IMR-90 (cell line): ENCODE data around the gene CTTN. TPM values are rescaled to one million over a fixed set of nuclear protein-coding genes. Genes with fewer than 3 reads are reported as not detected.

ENCODE experiments used
- ATAC-seq: fragments of 200-7000 bp; cut with Tn5 transposase; 2 replicates; pipeline ENCODE4 v1.9.1; 2020; ENCODE audit warnings: low read depth, mild to moderate bottlenecking, moderate library complexity
- BruUV-seq: library from RNA; stranded (reverse); fragments of 400-500 nt; replicated peaks from 2 replicates; lab custom pipeline; 2021; lab: Mats Ljungman, UMichigan
- CTCF ChIA-PET: fragments of 300-600 bp; formaldehyde crosslinking; extraction: SDS; loops from one replicate; lab custom pipeline; 2021; ENCODE audit warnings: antibody characterized with exemption; lab: Yijun Ruan, JAX
- POLR2A ChIA-PET: fragments of 300-600 bp; sonication (Branson Sonifier 250); formaldehyde crosslinking; loops from one replicate; lab custom pipeline; 2022; ENCODE audit warnings: antibody characterized with exemption; ENCODE audit not compliant: unreplicated experiment; lab: Charles Lee
- DNase-seq: peaks from one replicate; pipeline ENCODE4 v3.0.0; 2013
- H2AFZ ChIP-seq: replicated peaks from 2 replicates; pipeline ENCODE3; 2013; ENCODE audit warnings: low read length, mild to moderate bottlenecking; ENCODE audit not compliant: poor library complexity
- H2AK5ac ChIP-seq: 2 replicates; pipeline ENCODE4 v1.6.1; 2013; ENCODE audit warnings: low read depth, low read length, inconsistent platforms
- H2AK9ac ChIP-seq: replicated peaks from 2 replicates; pipeline ENCODE3; 2013; ENCODE audit warnings: mild to moderate bottlenecking, low read depth, low read length, moderate library complexity; ENCODE audit not compliant: poor library complexity
- H2BK120ac ChIP-seq: 2 replicates; pipeline ENCODE4 v1.6.1; 2013; ENCODE audit warnings: low read depth, low read length, inconsistent platforms
- H2BK15ac ChIP-seq: 3 replicates; pipeline ENCODE4 v1.6.1; 2013; ENCODE audit warnings: low read depth, low read length, inconsistent platforms
- H2BK20ac ChIP-seq: 2 replicates; pipeline ENCODE4 v1.6.1; 2013; ENCODE audit warnings: low read depth, mild to moderate bottlenecking, inconsistent platforms, low read length, moderate library complexity
- H2BK5ac ChIP-seq: 2 replicates; pipeline ENCODE4 v1.6.1; 2013; ENCODE audit warnings: mild to moderate bottlenecking, low read depth, low read length, inconsistent platforms; ENCODE audit not compliant: poor library complexity, severe bottlenecking
- H3K14ac ChIP-seq: replicated peaks from 2 replicates; pipeline ENCODE4 v1.6.1; 2013; ENCODE audit warnings: low read depth, low read length, inconsistent platforms
- H3K18ac ChIP-seq: 2 replicates; pipeline ENCODE4 v1.6.1; 2013; ENCODE audit warnings: low read depth, low read length, control low read depth
- H3K23ac ChIP-seq: 2 replicates; pipeline ENCODE4 v1.6.1; 2013; ENCODE audit warnings: low read depth, low read length, inconsistent platforms
- H3K27ac ChIP-seq: 2 replicates; pipeline ENCODE4 v1.5.1; 2013; ENCODE audit warnings: mild to moderate bottlenecking, control low read depth, low read length; ENCODE audit not compliant: insufficient read depth
- H3K27me3 ChIP-seq: 2 replicates; pipeline ENCODE4 v1.6.1; 2013; ENCODE audit warnings: low read length; ENCODE audit not compliant: control insufficient read depth, insufficient read depth
- H3K36me3 ChIP-seq: 2 replicates; pipeline ENCODE4 v1.6.1; 2013; ENCODE audit warnings: low read length, mixed read lengths; ENCODE audit not compliant: control insufficient read depth, insufficient read depth
- H3K4ac ChIP-seq: 2 replicates; pipeline ENCODE4 v1.6.1; 2013; ENCODE audit warnings: low read depth, low read length, inconsistent platforms
- H3K4me1 ChIP-seq: 2 replicates; pipeline ENCODE4 v1.6.1; 2013; ENCODE audit warnings: low read length, mixed read lengths; ENCODE audit not compliant: control insufficient read depth, insufficient read depth
- H3K4me2 ChIP-seq: 2 replicates; pipeline ENCODE4 v1.6.1; 2013; ENCODE audit warnings: low read depth, mild to moderate bottlenecking, control low read depth, low read length, moderate library complexity
- H3K4me3 ChIP-seq: 2 replicates; pipeline ENCODE4 v1.5.1; 2013; ENCODE audit warnings: low read depth, mild to moderate bottlenecking, control low read depth, low read length, moderate library complexity; ENCODE audit not compliant: insufficient read depth
- H3K56ac ChIP-seq: 2 replicates; pipeline ENCODE4 v1.6.1; 2013; ENCODE audit warnings: low read length, inconsistent platforms; ENCODE audit not compliant: insufficient read depth; ENCODE audit errors: extremely low read depth
- H3K79me1 ChIP-seq, 2 experiments: 2 replicates each; pipeline ENCODE4 v1.6.1; 2013; ENCODE audit warnings: low read length in 2 of 2, inconsistent platforms in 1 of 2, low read depth in 1 of 2
- H3K9ac ChIP-seq: 2 replicates; pipeline ENCODE4 v1.6.1; 2013; ENCODE audit warnings: low read depth, low read length, control low read depth
- H3K9me1 ChIP-seq: 2 replicates; pipeline ENCODE4 v1.6.1; 2013; ENCODE audit warnings: low read length, inconsistent platforms; ENCODE audit not compliant: insufficient read depth
- H3K9me3 ChIP-seq: 2 replicates; pipeline ENCODE4 v1.6.1; 2013; ENCODE audit warnings: low read length; ENCODE audit not compliant: control insufficient read depth, insufficient read depth
- H4K20me1 ChIP-seq: 2 replicates; pipeline ENCODE4 v1.6.1; 2013; ENCODE audit warnings: low read length, inconsistent platforms; ENCODE audit not compliant: insufficient read depth
- H4K5ac ChIP-seq: 2 replicates; pipeline ENCODE4 v1.6.1; 2013; ENCODE audit warnings: mild to moderate bottlenecking, low read depth, low read length, control low read depth
- H4K8ac ChIP-seq, 2 experiments: 2 replicates each; pipeline ENCODE4 v1.6.1; 2013; ENCODE audit warnings: low read depth in 2 of 2, low read length in 2 of 2, control low read depth in 1 of 2, inconsistent platforms in 1 of 2
- H4K91ac ChIP-seq: 2 replicates; pipeline ENCODE4 v1.6.1; 2013; ENCODE audit warnings: low read depth, low read length, inconsistent platforms; ENCODE audit not compliant: insufficient read depth
- CEBPB ChIP-seq: IDR thresholded peaks from 2 replicates; pipeline ENCODE4 v1.6.1; 2012; ENCODE audit warnings: low read depth, low read length, improper control_type of control experiment
- MAFK ChIP-seq: IDR thresholded peaks from 2 replicates; pipeline ENCODE4 v1.6.1; 2012; ENCODE audit warnings: low read depth, low read length, improper control_type of control experiment
- MXI1 ChIP-seq: IDR thresholded peaks from 2 replicates; pipeline ENCODE4 v1.6.1; 2012; ENCODE audit warnings: low read depth, mild to moderate bottlenecking, low read length, moderate library complexity, borderline replicate concordance
- SMC3 ChIP-seq: fragments of 150-350 bp; IDR thresholded peaks from 2 replicates; pipeline ENCODE4 v1.6.1; 2016; ENCODE audit warnings: low read depth, mild to moderate bottlenecking, antibody characterized with exemption, low read length, moderate library complexity
- WGBS, 2 experiments: methylation state at CpG; one replicate each; pipeline versions ENCODE4 v1.1.5 to v1.1.7; 2013; ENCODE audit warnings: missing lambda C conversion rate in 2 of 2; ENCODE audit not compliant: insufficient read length in 1 of 2; ENCODE audit errors: extremely low coverage in 2 of 2; 5-methylcytosine and 5-hydroxymethylcytosine counted together
- dilution Hi-C: fragments of 300-500 bp; cut with HindIII; formaldehyde crosslinking; loops from one replicate; pipeline ENCODE4 v1.14.3; 2018; ENCODE audit warnings: low sequenced_read_pairs; ENCODE audit not compliant: unreplicated experiment
- in situ Hi-C: fragments of 300-500 bp; cut with MboI; formaldehyde crosslinking; loops from 3 replicates; pipeline ENCODE4 v1.14.3; 2019; ENCODE audit warnings: low sequenced_read_pairs, inconsistent platforms, mixed read lengths
- intact Hi-C: fragments of 100-400 bp; cut with micrococcal nuclease; formaldehyde crosslinking; loops from 2 replicates; pipeline ENCODE4 v1.10.0; 2022
- polyA plus RNA-seq, 3 experiments: library from polyadenylated mRNA; depleted of rRNA; stranded (reverse); fragments of >200 nt; gene quantifications; 2 replicates each; pipeline ENCODE4 v1.2.3, GENCODE V29; 2012; ENCODE audit warnings: low replicate concordance in 1 of 3
- total RNA-seq: library from RNA; depleted of rRNA; stranded (reverse); fragments of >200 nt; gene quantifications from 2 replicates; pipeline ENCODE4 v1.2.3, GENCODE V29; 2012

The CTTN gene
- total and polyA plus RNA-seq, 2 of the 4 experiments (the other 2 are of a cell fraction), result 287 to 296 TPM

DNA sequence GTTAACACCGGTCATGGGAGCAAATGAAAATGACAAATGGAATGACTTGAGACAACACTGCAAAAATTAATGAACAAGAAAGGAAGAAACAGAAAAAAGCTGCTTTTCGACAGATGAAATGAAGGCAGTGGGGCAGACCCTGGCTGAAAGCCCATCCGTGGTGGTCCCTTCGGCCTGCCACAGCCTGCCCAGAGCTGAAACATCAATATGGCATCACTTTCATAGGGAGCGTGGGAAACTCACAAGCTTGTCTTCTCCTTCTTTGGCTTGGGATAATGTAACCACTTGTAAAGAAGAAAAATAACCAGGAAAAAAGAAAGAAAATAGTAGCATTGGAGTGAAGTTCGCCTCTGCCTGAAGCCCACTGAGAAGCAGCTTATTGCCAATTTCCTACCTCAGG is 78.8 kb downstream of the CTTN start:
- Histone ChIP-seq H2BK5ac (no peak overlapping the region), H3K27ac (no peak overlapping the region), H3K79me1 (no peaks in the 10 kb centered on the region), H3K18ac (no peak overlapping the region), H3K4me1 (peaks cover under 1% of the 10 kb centered on the region; the same call in 1 of the 2 replicates), H4K8ac (no peak overlapping the region), H2AK9ac (no peak overlapping the region), H3K36me3 (peaks cover 6% of the 10 kb centered on the region; the same call in 1 of the 2 replicates), H4K20me1 (0 out of 2 replicates have a peak, but pooled peaks cover 3% of the 10 kb centered on the region), H2BK20ac (no peak overlapping the region), H2AK5ac (no peak overlapping the region), H3K27me3 (peaks cover 2% of the 10 kb centered on the region; the same call in 1 of the 2 replicates), H3K23ac (no peak overlapping the region), H3K14ac (no peak overlapping the region), H3K56ac (no peak overlapping the region), H3K4ac (no peak overlapping the region), H3K4me3 (no peak overlapping the region), H4K5ac (no peak overlapping the region), H2BK15ac (no peak overlapping the region), H4K91ac (no peak overlapping the region), H3K9me1 (peaks cover 3% of the 10 kb centered on the region; the same call in 1 of the 2 replicates), H2BK120ac (no peak overlapping the region), H3K9ac (no peak overlapping the region), H3K4me2 (no peak overlapping the region), H2AFZ (no peak overlapping the region), H3K9me3 (no peaks in the 10 kb centered on the region)
- in situ Hi-C loops, result no loop called here
- dilution Hi-C loops, result no loop called here
- 80% methylated on average over 2 of the region's 6 CpGs; no CpG with 5 or more reads in 1 of the 2 experiments for WGBS, 2 experiments
- DNase-seq (no peak), ATAC-seq (no peak)
- POLR2A ChIA-PET, result no interaction called here
- CTCF ChIA-PET, result no interaction called here
- intact Hi-C loops, result no loop called here
- TF ChIP-seq CEBPB (no peak), SMC3 (no peak), MAFK (no peak), MXI1 (no peak)
- no TSS peak for BruUV-seq
